Naive thymus-derived CD8-positive, alpha-beta T cell (primary cell): Measurements from ENCODE around the gene ZMIZ1. TPM values are rescaled to one million over a fixed set of nuclear protein-coding genes. Genes with fewer than 3 reads are reported as not detected.

Experiments used
- ATAC-seq, 2 donors: fragments of 150-1000 bp; cut with Tn5 transposase in 1 of 2; sonication (Bioruptor Pico), chemical (Tn5 transposase) in 1 of 2; 1 replicate in 1 of 2; 2 replicates in 1 of 2; pipeline ENCODE4 v1.10.0; 2021; ENCODE audit warnings: mild to moderate bottlenecking in 2 of 2, moderate library complexity in 2 of 2
- POLR2A ChIA-PET: fragments of 350-600 bp; sonication (Branson Sonifier 250); formaldehyde crosslinking; loops from one replicate; lab custom pipeline; 2021; ENCODE audit warnings: antibody characterized with exemption; lab: Charles Lee
- DNase-seq, 10 donors: peaks; one replicate each; pipeline versions ENCODE4 v3.0.0 to v3.0.0-alpha.2; 2020 to 2022
- H3K27ac Mint-ChIP-seq, 10 donors: one replicate each; pipeline ENCODE4 v1.8.0; 2020 to 2022; ENCODE audit warnings: mild to moderate bottlenecking in 10 of 10, mixed read lengths in 10 of 10, moderate library complexity in 4 of 10, inconsistent platforms in 1 of 10
- H3K27me3 Mint-ChIP-seq, 5 donors: one replicate each; pipeline ENCODE4 v1.8.0; 2021 to 2022; ENCODE audit warnings: mixed read lengths in 5 of 5
- H3K36me3 Mint-ChIP-seq, 3 donors: one replicate each; pipeline ENCODE4 v1.8.0; 2020 to 2022; ENCODE audit warnings: mixed read lengths in 3 of 3, mild to moderate bottlenecking in 2 of 3, inconsistent platforms in 1 of 3
- H3K4me1 Mint-ChIP-seq, 4 donors: one replicate each; pipeline ENCODE4 v1.8.0; 2021 to 2022; ENCODE audit warnings: mixed read lengths in 4 of 4
- H3K4me3 Mint-ChIP-seq, 10 donors: one replicate each; pipeline ENCODE4 v1.8.0; 2020 to 2022; ENCODE audit warnings: mild to moderate bottlenecking in 10 of 10, mixed read lengths in 10 of 10, moderate library complexity in 6 of 10, inconsistent platforms in 1 of 10
- H3K9me3 Mint-ChIP-seq, 9 donors: one replicate each; pipeline ENCODE4 v1.8.0; 2020 to 2022; ENCODE audit warnings: mixed read lengths in 9 of 9, mild to moderate bottlenecking in 3 of 9, inconsistent platforms in 1 of 9, moderate library complexity in 1 of 9
- polyA plus RNA-seq, 3 donors: library from polyadenylated mRNA; unstranded; fragments of 300-500 nt; fragmentation: Illumina TruSeq; gene quantifications; one replicate each; pipeline ENCODE4 v1.2.3, GENCODE V29; 2021
- total RNA-seq, 8 experiments: library from RNA in 2 of 8; stranded (reverse) in 2 of 8; gene quantifications; one replicate each; pipeline ENCODE4 v1.2.3 and lab custom pipeline; 2021 to 2026

The ZMIZ1 gene
- total and polyA plus RNA-seq, 5 experiments from 2014 or later: 1.4 to 11.6 (median 2.7) TPM

GRCh38 chr10:79145174-79145483 lies 76.4 kb downstream of the ZMIZ1 start:
- peak overlapping the region; percentile 19 to 81 (median 60) for H3K4me3 Mint-ChIP-seq
- H3K4me1 Mint-ChIP-seq: peaks cover 51 to 94% (median 93%) of the 10 kb centered on the region in 4 donors
- no peak for ATAC-seq
- no peaks in the 10 kb centered on the region for H3K9me3 Mint-ChIP-seq
- H3K36me3 Mint-ChIP-seq: peaks cover 0 to 8% (median 0%) of the 10 kb centered on the region in 3 donors
- peak overlapping the region; percentile 32 to 93 (median 86) for H3K27ac Mint-ChIP-seq
- POLR2A ChIA-PET: no interaction called here
- H3K27me3 Mint-ChIP-seq: no peaks in the 10 kb centered on the region
- DNase-seq: no peak

- H3K4me3 Mint-ChIP-seq: peak overlapping the region; percentile 17 to 81 (median 65)
- no peak for ATAC-seq
- H3K9me3 Mint-ChIP-seq: no peaks in the 10 kb centered on the region
- peaks cover 0 to 3% (median 0%) of the 10 kb centered on the region in 3 donors for H3K36me3 Mint-ChIP-seq
- POLR2A ChIA-PET: interaction anchor here (1.1 kb wide), 1 partner anchor 9 kb away, joined by 5 read pairs; no protein-coding TSS in a partner anchor
- H3K27ac Mint-ChIP-seq: peak overlapping the region; percentile 75 to 93 (median 88)
- H3K4me1 Mint-ChIP-seq: peaks cover 49 to 95% (median 93%) of the 10 kb centered on the region in 4 donors
- DNase-seq: no peak
- no peaks in the 10 kb centered on the region for H3K27me3 Mint-ChIP-seq
These were observed 77.0 kb downstream of the ZMIZ1 start for GRCh38 chr10:79145517-79146470.

GRCh38 chr10:79146611-79147130 lies 77.9 kb downstream of the ZMIZ1 start:
- Mint-ChIP-seq H3K4me1 (peaks cover 50 to 93% (median 92%) of the 10 kb centered on the region in 4 donors), H3K27ac (peak overlapping the region; percentile 75 to 93 (median 88)), H3K9me3 (no peaks in the 10 kb centered on the region), H3K27me3 (no peaks in the 10 kb centered on the region), H3K4me3 (peak overlapping the region in 9 of 10 donors; percentile 41 to 80 (median 65)), H3K36me3 (peaks cover 0 to 2% (median 0%) of the 10 kb centered on the region in 3 donors)
- POLR2A ChIA-PET: interaction anchor here (0.6 to 3.4 kb wide), 3 partner anchors 10 to 1309 kb away, joined by 3 to 13 read pairs (median 5); no protein-coding TSS in a partner anchor
- DNase-seq (peak in 4 of 10 donors; percentile 6 to 33 (median 31)), ATAC-seq (peak; percentile 60 to 67)

GRCh38 chr10:79147306-79147705 lies 78.5 kb downstream of the ZMIZ1 start:
- H3K36me3 Mint-ChIP-seq: no peaks in the 10 kb centered on the region
- no peaks in the 10 kb centered on the region for H3K27me3 Mint-ChIP-seq
- peak overlapping the region in 8 of 10 donors; percentile 37 to 80 (median 60) for H3K4me3 Mint-ChIP-seq
- POLR2A ChIA-PET: interaction anchor here (0.6 to 3.4 kb wide), 2 partner anchors 10 to 1310 kb away, joined by 3 to 13 read pairs; no protein-coding TSS in a partner anchor
- peak overlapping the region; percentile 49 to 93 (median 88) for H3K27ac Mint-ChIP-seq
- no peaks in the 10 kb centered on the region for H3K9me3 Mint-ChIP-seq
- peaks cover 44 to 89% (median 88%) of the 10 kb centered on the region in 4 donors for H3K4me1 Mint-ChIP-seq
- ATAC-seq (no peak), DNase-seq (no peak)

GRCh38 chr10:79147796-79148451 lies 79.2 kb downstream of the ZMIZ1 start:
- POLR2A ChIA-PET: interaction anchor here (1.7 to 3.4 kb wide), 2 partner anchors 9 to 11 kb away, joined by 9 to 13 read pairs; no protein-coding TSS in a partner anchor
- Mint-ChIP-seq H3K27me3 (no peaks in the 10 kb centered on the region), H3K36me3 (no peaks in the 10 kb centered on the region), H3K9me3 (no peaks in the 10 kb centered on the region), H3K4me3 (peak overlapping the region in 6 of 10 donors; percentile 9 to 80 (median 58)), H3K4me1 (peaks cover 40 to 84% (median 82%) of the 10 kb centered on the region in 4 donors), H3K27ac (peak overlapping the region; percentile 55 to 93 (median 86))
- ATAC-seq: peak in 1 of 2 donors; percentile 22
- no peak for DNase-seq

GRCh38 chr10:79148452-79149344 lies 79.9 kb downstream of the ZMIZ1 start:
- H3K36me3 Mint-ChIP-seq: no peaks in the 10 kb centered on the region
- POLR2A ChIA-PET: interaction anchor here (0.8 to 3.4 kb wide), 4 partner anchors 9 to 12 kb away, joined by 3 to 13 read pairs (median 6); no protein-coding TSS in a partner anchor

GRCh38 chr10:79149345-79149661 lies 80.5 kb downstream of the ZMIZ1 start:
- peaks cover 33 to 71% (median 70%) of the 10 kb centered on the region in 4 donors for H3K4me1 Mint-ChIP-seq
- no peaks in the 10 kb centered on the region for H3K27me3 Mint-ChIP-seq
- no peaks in the 10 kb centered on the region for H3K36me3 Mint-ChIP-seq
- no peaks in the 10 kb centered on the region for H3K9me3 Mint-ChIP-seq
- DNase-seq (no peak), ATAC-seq (no peak)
- H3K27ac Mint-ChIP-seq: peak overlapping the region in 9 of 10 donors; percentile 55 to 89 (median 84)
- POLR2A ChIA-PET: interaction anchor here (0.6 to 3.4 kb wide), 5 partner anchors 9 to 1319 kb away, joined by 3 to 13 read pairs (median 5); no protein-coding TSS in a partner anchor
- H3K4me3 Mint-ChIP-seq: peak overlapping the region in 5 of 10 donors; percentile 43 to 69 (median 51)

More at GRCh38 chr10:79148452-79149344, 79.9 kb downstream of the ZMIZ1 start:
- peak overlapping the region; percentile 55 to 93 (median 88) for H3K27ac Mint-ChIP-seq
- peak overlapping the region in 9 of 10 donors; percentile 6 to 69 (median 44) for H3K4me3 Mint-ChIP-seq
- DNase-seq (no peak), ATAC-seq (no peak)
- peaks cover 33 to 77% (median 74%) of the 10 kb centered on the region in 4 donors for H3K4me1 Mint-ChIP-seq
- H3K9me3 Mint-ChIP-seq: no peaks in the 10 kb centered on the region
- H3K27me3 Mint-ChIP-seq: no peaks in the 10 kb centered on the region

- POLR2A ChIA-PET: interaction anchor here (0.6 to 3.4 kb wide), 5 partner anchors 9 to 1318 kb away, joined by 3 to 13 read pairs (median 5); no protein-coding TSS in a partner anchor
- H3K9me3 Mint-ChIP-seq: no peaks in the 10 kb centered on the region
- peak; percentile 75 to 78 for ATAC-seq
- H3K27me3 Mint-ChIP-seq: no peaks in the 10 kb centered on the region
- no peaks in the 10 kb centered on the region for H3K36me3 Mint-ChIP-seq
- DNase-seq: peak in 7 of 10 donors; percentile 18 to 71 (median 37)
- peaks cover 28 to 69% (median 65%) of the 10 kb centered on the region in 4 donors for H3K4me1 Mint-ChIP-seq
- peak overlapping the region; percentile 12 to 69 (median 54) for H3K4me3 Mint-ChIP-seq
- peak overlapping the region in 9 of 10 donors; percentile 78 to 89 (median 84) for H3K27ac Mint-ChIP-seq
These were observed 81.1 kb downstream of the ZMIZ1 start for GRCh38 chr10:79149662-79150443.

- DNase-seq: no peak
- Mint-ChIP-seq H3K27me3 (no peaks in the 10 kb centered on the region), H3K27ac (peak overlapping the region in 8 of 10 donors; percentile 55 to 88 (median 79)), H3K36me3 (no peaks in the 10 kb centered on the region), H3K4me3 (peak overlapping the region; percentile 12 to 69 (median 46)), H3K9me3 (no peaks in the 10 kb centered on the region), H3K4me1 (peaks cover 22 to 68% (median 59%) of the 10 kb centered on the region in 4 donors)
- no peak for ATAC-seq
- POLR2A ChIA-PET: interaction anchor here (0.6 kb wide), 1 partner anchor 72 kb away, joined by 3 read pairs; no protein-coding TSS in a partner anchor
These were observed 81.6 kb downstream of the ZMIZ1 start for GRCh38 chr10:79150444-79150754.

GRCh38 chr10:79152423-79152817 lies 83.7 kb downstream of the ZMIZ1 start:
- peak overlapping the region in 5 of 10 donors; percentile 21 to 85 (median 49) for H3K27ac Mint-ChIP-seq
- H3K9me3 Mint-ChIP-seq: no peaks in the 10 kb centered on the region
- ATAC-seq: no peak
- no peaks in the 10 kb centered on the region for H3K27me3 Mint-ChIP-seq
- no peaks in the 10 kb centered on the region for H3K36me3 Mint-ChIP-seq
- H3K4me1 Mint-ChIP-seq: peaks cover 21 to 53% (median 42%) of the 10 kb centered on the region in 4 donors
- no peak overlapping the region for H3K4me3 Mint-ChIP-seq
- no peak for DNase-seq
- POLR2A ChIA-PET: interaction anchor here (0.9 to 1.3 kb wide), 2 partner anchors 10 to 85 kb away, joined by 3 read pairs; no protein-coding TSS in a partner anchor
